CD8-positive, alpha-beta memory T cell (primary cell): ENCODE results near the gene SPTY2D1. TPM values are rescaled to one million over a fixed set of nuclear protein-coding genes. Genes with fewer than 3 reads are reported as not detected.
A peak's percentile ranks its signal among the peaks of the same experiment; 100 is the strongest.
"Not testable (repeated sequence)": the region's sequence is repeated elsewhere in the genome, so short reads cannot be mapped to it uniquely, and the experiment has no call there.

Experiments used
- CTCF ChIA-PET: fragments of 350-600 bp; sonication (Branson Sonifier 250); formaldehyde crosslinking; loops from one replicate; lab custom pipeline; 2021; ENCODE audit warnings: antibody characterized with exemption; lab: Charles Lee
- POLR2A ChIA-PET: fragments of 350-600 bp; sonication (Branson Sonifier 250); formaldehyde crosslinking; loops from one replicate; lab custom pipeline; 2021; ENCODE audit warnings: antibody characterized with exemption; lab: Charles Lee
- DNase-seq, 5 donors: peaks; one replicate each; pipeline versions ENCODE4 v3.0.0 to v3.0.0-alpha.2; 2020 to 2022; ENCODE audit warnings: mixed read lengths in 1 of 5
- H3K27ac ChIP-seq: one replicate; pipeline ENCODE4 v1.7.0; 2013; ENCODE audit warnings: low read depth, mild to moderate bottlenecking, low read length, moderate library complexity
- H3K27me3 ChIP-seq: 2 replicates; pipeline ENCODE4 v1.7.0; 2013; ENCODE audit warnings: low read length, mild to moderate bottlenecking; ENCODE audit not compliant: insufficient read depth, poor library complexity, severe bottlenecking
- H3K36me3 ChIP-seq: 2 replicates; pipeline ENCODE4 v1.7.0; 2013; ENCODE audit warnings: mild to moderate bottlenecking, low read length, moderate library complexity; ENCODE audit not compliant: insufficient read depth
- H3K4me1 ChIP-seq: 2 replicates; pipeline ENCODE4 v1.7.0; 2013; ENCODE audit warnings: mild to moderate bottlenecking, low read length, moderate library complexity; ENCODE audit not compliant: insufficient read depth
- H3K4me3 ChIP-seq: 2 replicates; pipeline ENCODE4 v1.7.0; 2013; ENCODE audit warnings: mild to moderate bottlenecking, low read length
- H3K9me3 ChIP-seq: 2 replicates; pipeline ENCODE4 v1.7.0; 2013; ENCODE audit warnings: mild to moderate bottlenecking, low read length
- H3K27ac Mint-ChIP-seq, 8 donors: one replicate each; pipeline ENCODE4 v1.8.0; 2020 to 2021; ENCODE audit warnings: mixed read lengths in 8 of 8, mild to moderate bottlenecking in 6 of 8, inconsistent platforms in 3 of 8, moderate library complexity in 3 of 8
- H3K27me3 Mint-ChIP-seq, 2 donors: one replicate each; pipeline ENCODE4 v1.8.0; 2020 to 2021; ENCODE audit warnings: mixed read lengths in 2 of 2, mild to moderate bottlenecking in 1 of 2, moderate library complexity in 1 of 2
- H3K36me3 Mint-ChIP-seq, 3 donors: one replicate each; pipeline ENCODE4 v1.8.0; 2020 to 2021; ENCODE audit warnings: mixed read lengths in 3 of 3, inconsistent platforms in 1 of 3, mild to moderate bottlenecking in 1 of 3
- H3K4me1 Mint-ChIP-seq, 3 donors: one replicate each; pipeline ENCODE4 v1.8.0; 2020 to 2021; ENCODE audit warnings: mixed read lengths in 3 of 3, inconsistent platforms in 1 of 3, mild to moderate bottlenecking in 1 of 3
- H3K4me3 Mint-ChIP-seq, 7 donors: one replicate each; pipeline ENCODE4 v1.8.0; 2020 to 2021; ENCODE audit warnings: mixed read lengths in 7 of 7, mild to moderate bottlenecking in 6 of 7, moderate library complexity in 4 of 7, inconsistent platforms in 2 of 7
- H3K9me3 Mint-ChIP-seq, 5 donors: one replicate each; pipeline ENCODE4 v1.8.0; 2020 to 2022; ENCODE audit warnings: mixed read lengths in 5 of 5, mild to moderate bottlenecking in 3 of 5, moderate library complexity in 2 of 5, inconsistent platforms in 1 of 5
- polyA plus RNA-seq: library from polyadenylated mRNA; unstranded; fragments of 300-500 nt; fragmentation: Illumina TruSeq; gene quantifications from one replicate; pipeline ENCODE4 v1.2.3, GENCODE V29; 2021
- total RNA-seq, 2 experiments: library from RNA; stranded (reverse); gene quantifications; one replicate each; pipeline ENCODE4 v1.2.3, GENCODE V29; 2021

SPTY2D1 gene
- total and polyA plus RNA-seq, 3 experiments from 2014 or later = 10.6 to 27.3 (median 23.7) TPM

GRCh38 chr11:18594999-18595749, 39.0 kb downstream of the SPTY2D1 start:
- peaks cover 9% of the 10 kb centered on the region for H3K4me1 ChIP-seq
- ChIA-PET POLR2A (no interaction called here), CTCF (no interaction called here)
- Mint-ChIP-seq H3K9me3 (no peaks in the 10 kb centered on the region), H3K4me3 (no peak overlapping the region), H3K36me3 (peaks cover 0 to 3% (median 0%) of the 10 kb centered on the region in 3 donors), H3K27ac (peak overlapping the region in 1 of 8 donors; percentile 56), H3K4me1 (peaks cover 0 to 9% (median 0%) of the 10 kb centered on the region in 3 donors), H3K27me3 (no peaks in the 10 kb centered on the region)
- no peaks in the 10 kb centered on the region for H3K9me3 ChIP-seq
- H3K27me3 ChIP-seq = no peaks in the 10 kb centered on the region
- no peaks in the 10 kb centered on the region for H3K36me3 ChIP-seq
- no peak overlapping the region for H3K4me3 ChIP-seq
- no peak overlapping the region for H3K27ac ChIP-seq
- no peak for DNase-seq

GRCh38 chr11:18594088-18594487, 40.1 kb downstream of the SPTY2D1 start:
- DNase-seq, H3K27me3 ChIP-seq, H3K4me3 ChIP-seq, H3K4me3 Mint-ChIP-seq, H3K27ac ChIP-seq, H3K36me3 Mint-ChIP-seq, H3K4me1 Mint-ChIP-seq, H3K9me3 Mint-ChIP-seq, H3K9me3 ChIP-seq, POLR2A ChIA-PET, H3K27me3 Mint-ChIP-seq, H3K36me3 ChIP-seq: not testable (repeated sequence)
- peak overlapping the region in 1 of 8 donors; percentile 15 for H3K27ac Mint-ChIP-seq
- CTCF ChIA-PET = interaction anchor here (1.4 kb wide), 1 partner anchor 128 kb away, joined by 3 read pairs; no protein-coding TSS in a partner anchor
- H3K4me1 ChIP-seq = peaks cover 12% of the 10 kb centered on the region

GRCh38 chr11:18590571-18590970, 43.6 kb downstream of the SPTY2D1 start:
- peaks cover 0 to 9% (median 0%) of the 10 kb centered on the region in 3 donors for H3K4me1 Mint-ChIP-seq
- peak overlapping the region in 5 of 7 donors; percentile 3 to 39 (median 36) for H3K4me3 Mint-ChIP-seq
- H3K36me3 Mint-ChIP-seq = no peaks in the 10 kb centered on the region

GRCh38 chr11:18588297-18589252, 45.6 kb downstream of the SPTY2D1 start, which contains the start of gene UEVLD:
TSS of gene UEVLD (minus strand) at chr11:18588734. CDS start at chr11:18588654, 80 bp downstream.
- Mint-ChIP-seq H3K4me3 (no peak within 1 kb of the TSS), H3K9me3 (no peaks in the 10 kb centered on the region), H3K4me1 (peaks cover 0 to 9% (median 0%) of the 10 kb centered on the region in 3 donors), H3K36me3 (no peaks in the 10 kb centered on the region), H3K27me3 (no peaks in the 10 kb centered on the region), H3K27ac (no peak within 1 kb of the TSS)
- H3K4me1 ChIP-seq = peaks cover 24% of the 10 kb centered on the region
- CTCF ChIA-PET = interaction anchor here (0.8 to 1.7 kb wide), 3 partner anchors 10 to 62 kb away, joined by 3 to 5 read pairs (median 3); partner anchors contain the start of gene TSG101
- H3K9me3 ChIP-seq = no peaks in the 10 kb centered on the region
- H3K27me3 ChIP-seq = no peaks in the 10 kb centered on the region
- H3K36me3 ChIP-seq = no peaks in the 10 kb centered on the region
- peak; percentile 43 to 75 (median 63) for DNase-seq
- H3K4me3 ChIP-seq = peak within 1 kb of the TSS; percentile 79
- POLR2A ChIA-PET = interaction anchor here (0.6 to 2.2 kb wide), 4 partner anchors 45 to 110 kb away, joined by 3 to 18 read pairs (median 7); partner anchors contain the start of genes SPTY2D1, TMEM86A and TSG101
- peak within 1 kb of the TSS; percentile 83 for H3K27ac ChIP-seq

More at GRCh38 chr11:18590571-18590970, 43.6 kb downstream of the SPTY2D1 start:
- H3K27me3 Mint-ChIP-seq = no peaks in the 10 kb centered on the region
- H3K27me3 ChIP-seq = no peaks in the 10 kb centered on the region
- no peaks in the 10 kb centered on the region for H3K36me3 ChIP-seq
- no peaks in the 10 kb centered on the region for H3K9me3 ChIP-seq
- peaks cover 24% of the 10 kb centered on the region for H3K4me1 ChIP-seq
- H3K27ac ChIP-seq = no peak overlapping the region
- H3K9me3 Mint-ChIP-seq = no peaks in the 10 kb centered on the region
- CTCF ChIA-PET = interaction anchor here (1.0 kb wide), 1 partner anchor 114 kb away, joined by 3 read pairs; no protein-coding TSS in a partner anchor
- H3K27ac Mint-ChIP-seq = peak overlapping the region in 1 of 8 donors; percentile 88
- DNase-seq = no peak
- H3K4me3 ChIP-seq = no peak overlapping the region
- POLR2A ChIA-PET = no interaction called here

- Mint-ChIP-seq H3K4me3 (no peak overlapping the region), H3K36me3 (peaks cover 0 to 13% (median 3%) of the 10 kb centered on the region in 3 donors), H3K27ac (peak overlapping the region in 6 of 8 donors; percentile 2 to 80 (median 44)), H3K4me1 (peaks cover 6 to 24% (median 17%) of the 10 kb centered on the region in 3 donors), H3K27me3 (peaks cover 0 to 2% of the 10 kb centered on the region in 2 donors), H3K9me3 (no peaks in the 10 kb centered on the region)
- CTCF ChIA-PET = interaction anchor here (1.2 kb wide), 1 partner anchor 124 kb away, joined by 5 read pairs; no protein-coding TSS in a partner anchor
- POLR2A ChIA-PET = interaction anchor here (0.6 kb wide), 1 partner anchor 117 kb away, joined by 4 read pairs; the partner anchor contains the start of gene TMEM86A
- Histone ChIP-seq H3K27ac (no peak overlapping the region), H3K9me3 (no peaks in the 10 kb centered on the region), H3K27me3 (no peaks in the 10 kb centered on the region), H3K4me1 (no peaks in the 10 kb centered on the region), H3K4me3 (no peak overlapping the region), H3K36me3 (no peaks in the 10 kb centered on the region)
- DNase-seq = no peak
These were observed 52.3 kb downstream of the SPTY2D1 start for GRCh38 chr11:18581825-18582224.

- DNase-seq = no peak
- POLR2A ChIA-PET = interaction anchor here (0.7 kb wide), 1 partner anchor 219 kb away, joined by 15 read pairs; no protein-coding TSS in a partner anchor
- Mint-ChIP-seq H3K27ac (peak overlapping the region in 6 of 8 donors; percentile 17 to 40 (median 28)), H3K27me3 (peaks cover 0 to 2% of the 10 kb centered on the region in 2 donors), H3K4me1 (peaks cover 13 to 32% (median 17%) of the 10 kb centered on the region in 3 donors), H3K4me3 (no peak overlapping the region), H3K36me3 (peaks cover 4 to 25% (median 9%) of the 10 kb centered on the region in 3 donors), H3K9me3 (no peaks in the 10 kb centered on the region)
- no peaks in the 10 kb centered on the region for H3K36me3 ChIP-seq
- CTCF ChIA-PET = no interaction called here
- no peaks in the 10 kb centered on the region for H3K4me1 ChIP-seq
- no peak overlapping the region for H3K27ac ChIP-seq
- H3K4me3 ChIP-seq = no peak overlapping the region
- H3K9me3 ChIP-seq = no peaks in the 10 kb centered on the region
- H3K27me3 ChIP-seq = no peaks in the 10 kb centered on the region
These were observed 53.9 kb downstream of the SPTY2D1 start for GRCh38 chr11:18580113-18580766.

- Mint-ChIP-seq H3K4me3 (peak overlapping the region; percentile 40 to 83 (median 76)), H3K36me3 (peaks cover 4 to 33% (median 9%) of the 10 kb centered on the region in 3 donors), H3K27me3 (peaks cover 0 to 2% of the 10 kb centered on the region in 2 donors), H3K9me3 (no peaks in the 10 kb centered on the region), H3K27ac (peak overlapping the region; percentile 49 to 97 (median 79)), H3K4me1 (peaks cover 13 to 33% (median 17%) of the 10 kb centered on the region in 3 donors)
- Histone ChIP-seq H3K27me3 (no peaks in the 10 kb centered on the region), H3K4me1 (no peaks in the 10 kb centered on the region), H3K27ac (no peak overlapping the region), H3K9me3 (no peaks in the 10 kb centered on the region), H3K36me3 (no peaks in the 10 kb centered on the region), H3K4me3 (peak overlapping the region; percentile 19)
- ChIA-PET POLR2A (no interaction called here), CTCF (interaction anchor here (0.9 to 1.4 kb wide), 2 partner anchors 9 to 17 kb away, joined by 3 to 4 read pairs; partner anchors contain the start of gene UEVLD)
- DNase-seq = no peak
These were observed 55.1 kb downstream of the SPTY2D1 start for GRCh38 chr11:18578975-18579598.
